ENCODE results near the gene ANKRD11.

GRCh38 chr16:89396156-89396555, 94.2 kb downstream of the ANKRD11 start:
- TF ChIP-seq CTCF (conservative IDR thresholded peaks at IDR 0.05 in 1 of 2, IDR thresholded peaks at IDR 0.05 in 1 of 2; ENCODE audit: low read depth in 1 of 2, low read length in 2 of 2), result no peak
- no peak for TF ChIP-seq EZH2 (IDR thresholded peaks at IDR 0.05; ENCODE audit: low read length, missing control alignments)
